Measurements from ENCODE around the gene IFRD1.
A peak's percentile ranks its signal among the peaks of the same experiment; 100 is the strongest.

GRCh38 chr7:112495810-112496462, 45.7 kb downstream of the IFRD1 start:
- TF ChIP-seq CTCF (conservative IDR thresholded peaks at IDR 0.05 in 1 of 2, IDR thresholded peaks at IDR 0.05 in 1 of 2; ENCODE audit: extremely low read depth in 1 of 2, insufficient read depth in 1 of 2, low read depth in 1 of 2, low read length in 2 of 2) (peak; percentile 57 to 77), EZH2 (IDR thresholded peaks at IDR 0.05; ENCODE audit: borderline replicate concordance, low read length) (no peak)
